ACC112 (cell line): ENCODE measurements around the gene CDC6.
A peak's percentile ranks its signal among the peaks of the same experiment; 100 is the strongest.

Experiments used
- H2AFZ ChIP-seq: fragments of 200-600 bp; sonication (generic); one replicate; pipeline ENCODE4 v1.6.0; 2017; ENCODE audit warnings: antibody characterized with exemption, low read length; ENCODE audit not compliant: unreplicated experiment
- H3K27ac ChIP-seq: fragments of 200-600 bp; sonication (generic); 2 replicates; pipeline ENCODE4 v1.5.1; 2014; ENCODE audit warnings: low read depth, mild to moderate bottlenecking, antibody characterized with exemption, low read length, moderate library complexity
- H3K27me3 ChIP-seq: fragments of 200-600 bp; sonication (generic); 2 replicates; pipeline ENCODE4 v1.6.1; 2014; ENCODE audit warnings: mild to moderate bottlenecking, antibody characterized with exemption, low read length, moderate library complexity, mixed read lengths; ENCODE audit not compliant: insufficient read depth
- H3K36me3 ChIP-seq: fragments of 200-600 bp; sonication (generic); 2 replicates; pipeline ENCODE4 v1.6.1; 2016; ENCODE audit warnings: mild to moderate bottlenecking, antibody characterized with exemption, low read length, moderate library complexity, mixed read lengths; ENCODE audit not compliant: insufficient read depth
- H3K4me1 ChIP-seq: fragments of 200-600 bp; sonication (generic); one replicate; pipeline ENCODE4 v1.6.1; 2016; ENCODE audit warnings: low read length, mixed read lengths; ENCODE audit not compliant: insufficient read depth, unreplicated experiment, control insufficient read depth
- H3K4me3 ChIP-seq: fragments of 200-600 bp; sonication (generic); 2 replicates; pipeline ENCODE4 v1.5.1; 2014; ENCODE audit warnings: mild to moderate bottlenecking, low read depth, low read length
- H3K79me2 ChIP-seq: fragments of 200-600 bp; sonication (generic); one replicate; pipeline ENCODE4 v1.6.0; 2016; ENCODE audit warnings: low read length; ENCODE audit not compliant: control insufficient read depth, unreplicated experiment, insufficient read depth

Gene CDC6

DNA sequence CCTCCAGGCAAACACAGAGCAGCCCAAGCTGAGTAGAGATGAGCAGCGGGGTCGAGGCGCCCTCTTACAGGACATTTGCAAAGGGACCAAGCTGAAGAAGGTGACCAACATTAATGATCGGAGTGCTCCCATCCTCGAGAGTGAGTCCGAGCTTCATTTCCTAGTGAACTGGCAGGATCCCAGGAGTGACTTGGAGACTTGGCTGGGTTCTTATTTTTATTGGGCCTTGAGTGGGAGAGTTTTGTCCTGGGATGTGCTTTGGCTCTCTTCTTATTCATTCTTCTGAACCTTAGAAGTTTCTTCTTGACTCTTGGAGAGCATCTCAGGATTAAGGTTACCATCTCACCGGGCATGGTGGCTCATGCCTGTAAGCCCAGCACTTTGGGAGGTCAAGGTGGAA, 27.2 kb upstream of the CDC6 start:
- peaks cover 3% of the 10 kb centered on the region for H3K79me2 ChIP-seq
- no peak overlapping the region for H3K27ac ChIP-seq
- peaks cover 22% of the 10 kb centered on the region for H3K36me3 ChIP-seq
- no peaks in the 10 kb centered on the region for H3K4me1 ChIP-seq
- H3K4me3 ChIP-seq, result no peak overlapping the region
- no peaks in the 10 kb centered on the region for H3K27me3 ChIP-seq
- H2AFZ ChIP-seq, result no peak overlapping the region

DNA sequence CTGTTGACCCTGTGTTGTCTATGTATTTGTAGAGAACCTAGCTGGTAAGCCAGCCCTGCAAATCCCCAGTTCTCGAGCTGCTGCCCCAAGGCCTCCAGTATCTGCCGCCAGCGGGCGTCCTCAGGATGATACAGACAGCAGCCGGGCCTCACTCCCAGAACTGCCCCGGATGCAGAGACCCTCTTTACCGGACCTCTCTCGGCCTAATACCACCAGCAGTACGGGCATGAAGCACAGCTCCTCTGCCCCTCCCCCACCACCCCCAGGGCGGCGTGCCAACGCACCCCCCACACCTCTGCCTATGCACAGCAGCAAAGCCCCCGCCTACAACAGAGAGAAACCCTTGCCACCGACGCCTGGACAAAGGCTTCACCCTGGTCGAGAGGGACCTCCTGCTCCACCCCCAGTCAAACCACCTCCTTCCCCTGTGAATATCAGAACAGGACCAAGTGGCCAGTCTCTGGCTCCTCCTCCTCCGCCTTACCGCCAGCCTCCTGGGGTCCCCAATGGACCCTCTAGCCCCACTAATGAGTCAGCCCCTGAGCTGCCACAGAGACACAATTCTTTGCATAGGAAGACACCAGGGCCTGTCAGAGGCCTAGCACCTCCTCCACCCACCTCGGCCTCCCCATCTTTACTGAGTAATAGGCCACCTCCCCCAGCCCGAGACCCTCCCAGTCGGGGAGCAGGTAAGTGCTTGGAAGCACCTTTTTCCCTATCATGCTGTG, 23.1 kb upstream of the CDC6 start:
- Histone ChIP-seq H3K79me2 (peaks cover 3% of the 10 kb centered on the region), H3K27me3 (no peaks in the 10 kb centered on the region), H3K4me1 (no peaks in the 10 kb centered on the region), H3K27ac (no peak overlapping the region), H3K36me3 (peaks cover 13% of the 10 kb centered on the region), H3K4me3 (no peak overlapping the region), H2AFZ (no peak overlapping the region)

DNA sequence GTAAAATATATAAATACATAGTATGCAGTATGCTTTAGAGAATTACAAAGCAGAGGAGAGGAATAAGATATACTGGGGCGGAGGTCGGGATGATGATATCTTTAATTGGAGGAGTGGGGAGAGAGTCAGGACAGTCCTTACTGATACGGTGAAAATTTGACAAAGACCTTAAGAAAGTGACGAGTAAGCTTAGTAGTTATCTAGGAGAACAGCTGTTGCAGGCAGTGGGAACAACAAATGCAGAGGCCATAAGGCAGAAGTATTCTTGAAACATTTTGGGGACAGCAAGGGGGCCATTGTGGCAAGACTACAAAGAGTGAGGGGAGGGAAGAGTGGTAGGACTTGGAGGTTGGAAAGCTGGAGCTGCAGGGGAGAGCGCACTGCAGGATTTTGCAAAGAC, 22.3 kb upstream of the CDC6 start:
- Histone ChIP-seq H3K4me1 (no peaks in the 10 kb centered on the region), H3K27me3 (no peaks in the 10 kb centered on the region), H3K79me2 (peaks cover 3% of the 10 kb centered on the region), H3K27ac (no peak overlapping the region), H3K36me3 (peaks cover 11% of the 10 kb centered on the region), H3K4me3 (no peak overlapping the region), H2AFZ (no peak overlapping the region)

DNA sequence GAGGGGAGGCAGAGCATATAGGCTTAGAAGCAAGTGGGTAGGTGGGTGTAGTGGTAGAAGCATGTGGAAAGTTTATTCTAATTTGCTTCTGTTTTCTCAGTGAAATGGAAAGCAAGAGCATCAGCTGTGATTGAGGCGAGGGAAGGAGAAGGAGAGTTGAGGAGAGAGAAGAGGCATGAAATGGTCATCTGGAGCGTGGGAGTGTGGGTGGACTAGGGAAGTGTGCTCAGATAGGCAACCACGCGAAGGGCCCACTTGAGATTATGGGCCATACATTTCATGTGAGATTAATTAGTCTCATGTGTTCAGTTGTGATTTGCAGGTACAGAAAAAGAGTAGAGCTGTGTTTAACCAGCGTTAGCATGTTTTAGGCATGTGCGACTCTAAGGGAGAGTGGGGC, 20.8 kb upstream of the CDC6 start:
- H3K79me2 ChIP-seq, result peaks cover 3% of the 10 kb centered on the region
- no peak overlapping the region for H3K4me3 ChIP-seq
- H3K36me3 ChIP-seq, result peaks cover 8% of the 10 kb centered on the region
- no peak overlapping the region for H3K27ac ChIP-seq
- no peaks in the 10 kb centered on the region for H3K4me1 ChIP-seq
- no peaks in the 10 kb centered on the region for H3K27me3 ChIP-seq
- no peak overlapping the region for H2AFZ ChIP-seq

DNA sequence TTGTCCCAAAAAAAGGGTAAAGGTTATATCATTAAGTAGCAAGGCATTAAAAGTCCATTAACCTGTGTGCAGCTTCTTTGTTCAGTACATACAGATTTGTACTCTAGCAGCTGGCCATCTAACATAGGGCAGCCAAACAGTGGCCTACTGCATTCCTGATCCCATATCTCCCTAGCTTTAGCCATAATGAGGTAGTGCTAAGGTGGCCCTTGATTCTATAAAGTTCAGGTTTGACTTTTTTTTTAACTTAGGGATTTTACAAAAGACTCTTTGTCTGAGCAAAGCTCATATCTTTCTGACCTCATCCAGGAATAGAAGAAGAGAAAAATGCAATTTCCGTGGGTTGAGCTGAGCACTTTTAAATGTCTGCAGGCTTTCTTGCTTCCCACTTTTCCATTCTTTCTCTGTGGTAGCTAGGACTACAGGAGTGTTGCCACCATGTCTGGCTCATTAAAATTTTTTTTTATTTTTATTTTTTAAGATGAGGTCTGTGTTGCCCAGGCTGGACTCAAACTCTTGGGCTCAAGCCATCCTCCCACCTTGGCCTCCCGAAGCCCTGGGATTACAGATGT, 19.5 kb upstream of the CDC6 start:
- Histone ChIP-seq H3K79me2 (no peaks in the 10 kb centered on the region), H3K27me3 (no peaks in the 10 kb centered on the region), H3K4me1 (no peaks in the 10 kb centered on the region), H2AFZ (no peak overlapping the region), H3K27ac (no peak overlapping the region), H3K4me3 (no peak overlapping the region), H3K36me3 (peaks cover 4% of the 10 kb centered on the region)

DNA sequence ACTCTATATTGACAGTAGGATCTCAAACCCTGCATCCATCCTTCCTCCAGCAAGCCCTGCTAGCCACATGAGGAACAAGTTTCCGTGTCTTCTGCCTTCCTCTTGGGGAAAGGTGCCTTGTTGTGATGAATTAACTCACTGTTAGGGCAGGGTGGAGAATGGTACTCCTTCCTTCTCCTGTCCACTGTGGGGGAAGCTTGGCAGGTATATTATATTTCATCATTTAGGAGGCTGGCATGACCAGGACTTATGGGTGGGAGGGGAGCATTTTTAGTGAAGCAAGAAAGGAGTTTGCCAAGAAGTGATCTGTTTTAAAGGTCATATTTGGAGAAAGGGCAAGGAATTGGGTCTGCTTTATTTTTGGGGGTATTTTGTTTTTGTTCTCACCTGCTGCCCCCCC, 9.3 kb upstream of the CDC6 start:
- Histone ChIP-seq H3K27ac (no peak overlapping the region), H3K79me2 (no peaks in the 10 kb centered on the region), H3K36me3 (peaks cover 21% of the 10 kb centered on the region), H2AFZ (no peak overlapping the region), H3K27me3 (no peaks in the 10 kb centered on the region), H3K4me3 (no peak overlapping the region), H3K4me1 (peaks cover 9% of the 10 kb centered on the region)

DNA sequence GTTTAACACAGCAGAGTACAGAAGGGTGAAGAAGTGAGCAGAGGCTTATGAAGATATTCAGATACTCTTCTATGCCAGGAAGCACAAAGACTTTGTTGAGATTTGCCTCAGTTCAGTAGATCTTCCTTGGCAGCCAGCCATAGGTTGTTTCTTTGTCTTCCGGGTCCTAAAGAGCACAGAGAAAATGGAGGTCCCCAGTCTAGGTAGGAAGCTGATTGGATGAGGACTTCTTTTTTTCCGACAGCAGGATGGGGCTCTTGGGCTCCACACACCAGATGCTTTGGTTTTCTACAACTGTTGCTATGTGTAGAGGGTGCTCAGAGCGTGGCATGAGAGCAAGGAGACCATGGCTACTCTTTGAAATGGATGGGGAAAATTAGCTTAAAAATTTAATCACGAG, 8.3 kb upstream of the CDC6 start:
- peaks cover 17% of the 10 kb centered on the region for H3K4me1 ChIP-seq
- H3K27ac ChIP-seq, result no peak overlapping the region
- no peak overlapping the region for H3K4me3 ChIP-seq
- no peaks in the 10 kb centered on the region for H3K79me2 ChIP-seq
- H3K27me3 ChIP-seq, result no peaks in the 10 kb centered on the region
- peaks cover 15% of the 10 kb centered on the region for H3K36me3 ChIP-seq
- no peak overlapping the region for H2AFZ ChIP-seq

DNA sequence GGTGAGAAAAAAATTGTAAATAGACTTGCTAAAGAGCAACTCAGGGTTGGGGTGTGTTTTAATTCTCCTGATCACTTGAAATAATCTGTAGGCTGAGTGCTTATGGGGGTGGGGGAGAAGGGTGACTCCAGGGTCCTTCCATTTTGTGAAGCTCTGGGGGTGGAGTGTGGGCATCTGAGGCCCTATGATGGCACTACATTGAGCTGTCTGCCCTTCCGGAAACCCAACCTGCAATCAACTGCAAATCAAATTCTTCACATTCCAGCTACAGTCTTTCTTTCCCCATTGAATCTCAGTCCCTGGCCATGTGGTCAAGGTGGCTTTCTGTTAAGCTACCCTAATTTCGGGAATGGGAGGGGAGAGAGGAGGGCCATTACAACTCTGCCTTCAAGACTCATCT, 6.0 kb upstream of the CDC6 start:
- peaks cover 25% of the 10 kb centered on the region for H3K4me1 ChIP-seq
- H2AFZ ChIP-seq, result no peak overlapping the region
- no peak overlapping the region for H3K27ac ChIP-seq
- no peak overlapping the region for H3K4me3 ChIP-seq
- peaks cover 15% of the 10 kb centered on the region; the same call in 1 of the 2 replicates for H3K36me3 ChIP-seq
- H3K79me2 ChIP-seq, result no peaks in the 10 kb centered on the region
- H3K27me3 ChIP-seq, result no peaks in the 10 kb centered on the region

DNA sequence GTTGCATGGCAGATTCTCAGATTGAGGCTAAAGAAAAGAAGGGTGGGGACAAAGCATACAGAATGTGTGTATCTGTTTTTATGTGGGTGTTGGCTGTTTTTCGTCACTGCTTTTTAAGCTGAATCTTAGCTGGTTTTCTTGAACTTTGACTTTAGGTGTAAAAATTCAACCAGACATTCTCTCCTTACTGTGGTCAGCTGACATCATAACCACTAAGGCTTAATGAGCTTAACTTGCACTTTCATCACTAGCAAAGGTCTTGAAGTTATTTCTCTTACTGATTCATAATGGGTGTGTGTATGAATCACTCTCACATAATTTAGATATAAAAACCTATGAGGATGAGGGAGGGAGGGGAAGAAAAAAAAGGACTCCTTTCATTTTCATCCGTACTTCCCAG, 4.0 kb upstream of the CDC6 start:
- Histone ChIP-seq H3K79me2 (peaks cover 3% of the 10 kb centered on the region), H3K4me1 (peaks cover 25% of the 10 kb centered on the region), H3K4me3 (peak overlapping the region; percentile 66), H3K36me3 (0 out of 2 replicates have a peak, but pooled peaks cover 6% of the 10 kb centered on the region), H3K27me3 (no peaks in the 10 kb centered on the region), H3K27ac (peak overlapping the region; percentile 81), H2AFZ (no peak overlapping the region)

DNA sequence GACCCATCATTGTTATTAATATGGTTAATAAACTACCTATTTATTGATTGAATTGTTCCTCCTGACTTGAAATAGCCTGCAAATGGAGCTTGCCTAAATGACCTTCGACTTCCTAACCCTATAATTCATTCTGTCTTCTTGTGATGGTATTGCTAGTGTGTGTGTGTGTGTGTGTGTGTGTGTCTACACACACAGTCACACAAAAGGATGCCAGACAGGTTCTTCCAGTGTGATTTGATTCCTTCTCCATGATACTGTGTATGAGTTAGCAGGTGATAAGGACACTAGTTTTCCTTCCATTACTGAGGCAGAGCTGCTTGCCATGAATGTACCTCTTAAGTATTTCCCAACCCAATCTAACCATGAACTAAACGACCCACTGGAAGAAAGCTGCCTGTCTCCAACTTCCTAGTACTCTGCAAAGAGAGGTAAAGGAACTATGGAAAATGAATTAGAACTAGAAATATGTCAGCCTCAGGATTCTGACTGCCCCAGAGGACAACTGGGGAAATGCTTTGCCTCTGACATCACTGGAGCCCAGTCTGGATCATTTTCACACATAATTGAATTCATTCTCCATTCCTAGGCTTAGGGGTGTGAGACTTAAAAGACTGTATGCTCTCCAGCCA, 3.5 kb upstream of the CDC6 start:
- peaks cover 8% of the 10 kb centered on the region for H3K79me2 ChIP-seq
- peak overlapping the region; percentile 66 for H3K4me3 ChIP-seq
- 0 out of 2 replicates have a peak, but pooled peaks cover under 1% of the 10 kb centered on the region for H3K36me3 ChIP-seq
- no peaks in the 10 kb centered on the region for H3K27me3 ChIP-seq
- peak overlapping the region; percentile 81 for H3K27ac ChIP-seq
- H2AFZ ChIP-seq, result no peak overlapping the region
- H3K4me1 ChIP-seq, result peaks cover 25% of the 10 kb centered on the region

DNA sequence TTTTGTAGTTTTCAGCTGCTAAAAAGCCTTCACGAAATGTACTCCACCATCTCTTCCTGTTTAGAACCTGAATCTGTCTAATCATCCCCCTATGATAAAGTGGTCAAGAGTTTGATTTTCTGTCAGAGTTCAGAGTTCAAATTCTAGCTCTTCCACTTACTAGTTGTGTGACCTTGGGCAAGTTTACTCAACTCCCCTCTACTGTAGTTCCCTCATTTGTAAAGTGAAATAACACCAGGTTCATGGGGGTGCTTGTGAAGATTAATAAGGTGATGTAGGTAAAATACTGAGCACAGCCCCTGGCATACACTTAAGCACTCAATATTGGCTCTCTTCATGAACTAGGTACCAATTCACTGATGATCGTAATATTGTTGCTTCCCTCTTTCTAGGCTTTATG, 1.2 kb upstream of the CDC6 start:
- Histone ChIP-seq H3K27ac (no peak overlapping the region), H3K4me1 (peaks cover 31% of the 10 kb centered on the region), H3K36me3 (peaks cover 6% of the 10 kb centered on the region; the same call in 1 of the 2 replicates), H3K27me3 (no peaks in the 10 kb centered on the region), H3K79me2 (peaks cover 15% of the 10 kb centered on the region), H2AFZ (no peak overlapping the region), H3K4me3 (no peak overlapping the region)
